ENCODE data around the gene SCGB2B2.

SCGB2B2 gene

GRCh38 chr19:34711890-34712289 is 34.9 kb upstream of the SCGB2B2 start:
- Histone ChIP-seq H3K36me3 (ENCODE audit: low read length) (no peaks in the 10 kb centered on the region), H3K9me3 (ENCODE audit: insufficient read depth, low read length) (peaks cover 16% of the 10 kb centered on the region; the same call in 1 of the 2 replicates), H3K27me3 (ENCODE audit: low read length) (no peaks in the 10 kb centered on the region), H3K27ac (ENCODE audit: low read depth, low read length) (no peak overlapping the region), H3K4me2 (ENCODE audit: low read depth, low read length, poor library complexity, severe bottlenecking) (no peak overlapping the region), H3F3A (ENCODE audit: insufficient read depth) (no peaks in the 10 kb centered on the region), H3K79me2 (ENCODE audit: insufficient read depth, low read length) (no peaks in the 10 kb centered on the region), H3K9me2 (replicated peaks; ENCODE audit: insufficient read depth, low read length) (no peaks in the 10 kb centered on the region), H3K4me3 (ENCODE audit: insufficient read depth, low read length, poor library complexity, severe bottlenecking) (no peak overlapping the region), H2AFZ (ENCODE audit: low read depth, low read length, severe bottlenecking) (no peak overlapping the region), H3K9ac (ENCODE audit: low read length) (no peak overlapping the region), H4K20me1 (ENCODE audit: low read depth, low read length) (no peaks in the 10 kb centered on the region)
- no peak for TF ChIP-seq EZH2phosphoT487 (conservative IDR thresholded peaks at IDR 0.05; ENCODE audit: low read length)
- TF ChIP-seq, protein P1, sequence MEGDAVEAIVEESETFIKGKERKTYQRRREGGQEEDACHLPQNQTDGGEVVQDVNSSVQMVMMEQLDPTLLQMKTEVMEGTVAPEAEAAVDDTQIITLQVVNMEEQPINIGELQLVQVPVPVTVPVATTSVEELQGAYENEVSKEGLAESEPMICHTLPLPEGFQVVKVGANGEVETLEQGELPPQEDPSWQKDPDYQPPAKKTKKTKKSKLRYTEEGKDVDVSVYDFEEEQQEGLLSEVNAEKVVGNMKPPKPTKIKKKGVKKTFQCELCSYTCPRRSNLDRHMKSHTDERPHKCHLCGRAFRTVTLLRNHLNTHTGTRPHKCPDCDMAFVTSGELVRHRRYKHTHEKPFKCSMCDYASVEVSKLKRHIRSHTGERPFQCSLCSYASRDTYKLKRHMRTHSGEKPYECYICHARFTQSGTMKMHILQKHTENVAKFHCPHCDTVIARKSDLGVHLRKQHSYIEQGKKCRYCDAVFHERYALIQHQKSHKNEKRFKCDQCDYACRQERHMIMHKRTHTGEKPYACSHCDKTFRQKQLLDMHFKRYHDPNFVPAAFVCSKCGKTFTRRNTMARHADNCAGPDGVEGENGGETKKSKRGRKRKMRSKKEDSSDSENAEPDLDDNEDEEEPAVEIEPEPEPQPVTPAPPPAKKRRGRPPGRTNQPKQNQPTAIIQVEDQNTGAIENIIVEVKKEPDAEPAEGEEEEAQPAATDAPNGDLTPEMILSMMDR (IDR thresholded peaks at IDR 0.05; ENCODE audit: insufficient read depth, low read length, poor library complexity, severe bottlenecking) = no peak

- TF ChIP-seq, protein P1 (IDR thresholded peaks at IDR 0.05; ENCODE audit: insufficient read depth, low read length, poor library complexity, severe bottlenecking) = no peak
- TF ChIP-seq EZH2phosphoT487 (conservative IDR thresholded peaks at IDR 0.05; ENCODE audit: low read length) = no peak
- Histone ChIP-seq H3K4me3 (ENCODE audit: insufficient read depth, low read length, poor library complexity, severe bottlenecking) (no peak overlapping the region), H3F3A (ENCODE audit: insufficient read depth) (no peaks in the 10 kb centered on the region), H3K79me2 (ENCODE audit: insufficient read depth, low read length) (no peaks in the 10 kb centered on the region), H3K36me3 (ENCODE audit: low read length) (no peaks in the 10 kb centered on the region), H3K9me2 (replicated peaks; ENCODE audit: insufficient read depth, low read length) (no peaks in the 10 kb centered on the region), H3K4me2 (ENCODE audit: low read depth, low read length, poor library complexity, severe bottlenecking) (no peak overlapping the region), H3K9me3 (ENCODE audit: insufficient read depth, low read length) (no peaks in the 10 kb centered on the region), H2AFZ (ENCODE audit: low read depth, low read length, severe bottlenecking) (no peak overlapping the region), H4K20me1 (ENCODE audit: low read depth, low read length) (no peaks in the 10 kb centered on the region), H3K27ac (ENCODE audit: low read depth, low read length) (no peak overlapping the region), H3K9ac (ENCODE audit: low read length) (no peak overlapping the region), H3K27me3 (ENCODE audit: low read length) (no peaks in the 10 kb centered on the region)
These were observed 30.7 kb upstream of the SCGB2B2 start for GRCh38 chr19:34707661-34708060.

DNA sequence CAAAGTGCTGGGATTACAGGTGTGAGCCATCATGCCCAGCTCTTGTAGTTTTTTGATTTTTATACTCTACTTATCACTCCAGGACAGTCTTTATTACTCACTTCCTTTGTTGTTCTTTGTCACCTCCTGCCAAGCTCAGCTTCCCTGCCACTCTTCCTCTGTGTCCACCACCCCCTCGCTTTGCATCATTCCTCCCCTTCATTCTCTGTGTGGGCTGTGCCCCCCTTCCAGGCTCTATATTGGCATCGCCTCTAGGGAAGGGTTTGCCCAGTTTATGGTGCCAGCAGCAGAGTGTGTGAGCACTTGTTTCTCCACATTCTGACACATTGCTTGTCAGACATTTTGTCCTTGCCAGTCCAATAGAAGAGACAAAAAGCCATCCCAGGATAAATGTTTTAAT is 15.6 kb upstream of the SCGB2B2 start:
- H2AFZ ChIP-seq (ENCODE audit: low read depth, low read length, severe bottlenecking) = no peak overlapping the region

More for the DNA sequence above, 15.6 kb upstream of the SCGB2B2 start:
- no peak overlapping the region for H3K9ac ChIP-seq (ENCODE audit: low read length)
- H3K9me3 ChIP-seq (ENCODE audit: insufficient read depth, low read length) = no peaks in the 10 kb centered on the region
- no peaks in the 10 kb centered on the region for H3K36me3 ChIP-seq (ENCODE audit: low read length)
- no peaks in the 10 kb centered on the region for H3K79me2 ChIP-seq (ENCODE audit: insufficient read depth, low read length)
- TF ChIP-seq, protein P1 (IDR thresholded peaks at IDR 0.05; ENCODE audit: insufficient read depth, low read length, poor library complexity, severe bottlenecking) = no peak
- no peak for TF ChIP-seq EZH2phosphoT487 (conservative IDR thresholded peaks at IDR 0.05; ENCODE audit: low read length)
- no peaks in the 10 kb centered on the region for H3F3A ChIP-seq (ENCODE audit: insufficient read depth)
- H4K20me1 ChIP-seq (ENCODE audit: low read depth, low read length) = no peaks in the 10 kb centered on the region
- no peaks in the 10 kb centered on the region for H3K9me2 ChIP-seq (replicated peaks; ENCODE audit: insufficient read depth, low read length)
- no peak overlapping the region for H3K4me3 ChIP-seq (ENCODE audit: insufficient read depth, low read length, poor library complexity, severe bottlenecking)
- no peak overlapping the region for H3K4me2 ChIP-seq (ENCODE audit: low read depth, low read length, poor library complexity, severe bottlenecking)
- no peaks in the 10 kb centered on the region; the same call in 1 of the 2 replicates for H3K27me3 ChIP-seq (ENCODE audit: low read length)
- H3K27ac ChIP-seq (ENCODE audit: low read depth, low read length) = no peak overlapping the region
